GM13976 (cell line): ENCODE data around the gene UGT1A6.

Experiments
- DNase-seq: peaks from one replicate; pipeline ENCODE4 v3.0.0; 2012; ENCODE audit warnings: low spot score
- in situ Hi-C: fragments of 300-500 bp; cut with MboI; formaldehyde crosslinking; loops from one replicate; pipeline ENCODE4 v1.12.0; 2022; ENCODE audit warnings: low sequenced_read_pairs, mixed read lengths, inconsistent platforms; ENCODE audit not compliant: unreplicated experiment
- TF ChIP-seq, protein P1 (sequence below): IDR thresholded peaks from 2 replicates; pipeline ENCODE4 v1.5.1; 2012; ENCODE audit warnings: borderline replicate concordance, mild to moderate bottlenecking; ENCODE audit not compliant: insufficient read depth; ENCODE audit errors: extremely low read depth, missing control alignments, control extremely low read depth

The UGT1A6 gene

DNA sequence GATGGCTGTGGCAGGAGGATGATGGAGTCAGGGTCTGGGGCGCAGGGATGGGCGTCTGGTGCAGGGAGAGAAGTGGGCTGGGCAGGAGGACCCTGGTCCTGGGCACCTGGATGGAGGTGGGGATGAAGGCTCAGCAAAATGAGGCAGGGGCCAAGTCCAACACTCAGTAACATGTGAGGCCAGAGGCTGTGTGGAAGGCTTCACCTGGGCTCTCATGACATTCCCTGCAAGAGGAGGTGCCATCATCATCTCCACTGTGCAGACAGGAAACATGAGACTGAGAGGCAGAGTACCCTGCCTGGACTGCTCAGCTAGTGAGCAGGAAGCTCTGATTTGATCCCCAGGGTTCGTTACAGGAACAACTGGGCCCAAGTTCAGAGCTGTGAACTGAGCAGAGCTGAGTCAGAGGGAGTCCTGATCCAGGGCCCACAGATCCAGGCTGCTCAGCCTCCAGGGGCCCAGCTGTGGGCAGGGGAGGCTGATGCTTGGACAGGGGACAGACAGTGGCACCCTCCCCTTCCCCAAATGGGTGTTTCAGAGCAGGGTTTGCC lies 124.7 kb downstream of the UGT1A6 start:
- TF ChIP-seq, protein P1, sequence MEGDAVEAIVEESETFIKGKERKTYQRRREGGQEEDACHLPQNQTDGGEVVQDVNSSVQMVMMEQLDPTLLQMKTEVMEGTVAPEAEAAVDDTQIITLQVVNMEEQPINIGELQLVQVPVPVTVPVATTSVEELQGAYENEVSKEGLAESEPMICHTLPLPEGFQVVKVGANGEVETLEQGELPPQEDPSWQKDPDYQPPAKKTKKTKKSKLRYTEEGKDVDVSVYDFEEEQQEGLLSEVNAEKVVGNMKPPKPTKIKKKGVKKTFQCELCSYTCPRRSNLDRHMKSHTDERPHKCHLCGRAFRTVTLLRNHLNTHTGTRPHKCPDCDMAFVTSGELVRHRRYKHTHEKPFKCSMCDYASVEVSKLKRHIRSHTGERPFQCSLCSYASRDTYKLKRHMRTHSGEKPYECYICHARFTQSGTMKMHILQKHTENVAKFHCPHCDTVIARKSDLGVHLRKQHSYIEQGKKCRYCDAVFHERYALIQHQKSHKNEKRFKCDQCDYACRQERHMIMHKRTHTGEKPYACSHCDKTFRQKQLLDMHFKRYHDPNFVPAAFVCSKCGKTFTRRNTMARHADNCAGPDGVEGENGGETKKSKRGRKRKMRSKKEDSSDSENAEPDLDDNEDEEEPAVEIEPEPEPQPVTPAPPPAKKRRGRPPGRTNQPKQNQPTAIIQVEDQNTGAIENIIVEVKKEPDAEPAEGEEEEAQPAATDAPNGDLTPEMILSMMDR: no peak
- in situ Hi-C loops: no loop called here
- DNase-seq: no peak

DNA sequence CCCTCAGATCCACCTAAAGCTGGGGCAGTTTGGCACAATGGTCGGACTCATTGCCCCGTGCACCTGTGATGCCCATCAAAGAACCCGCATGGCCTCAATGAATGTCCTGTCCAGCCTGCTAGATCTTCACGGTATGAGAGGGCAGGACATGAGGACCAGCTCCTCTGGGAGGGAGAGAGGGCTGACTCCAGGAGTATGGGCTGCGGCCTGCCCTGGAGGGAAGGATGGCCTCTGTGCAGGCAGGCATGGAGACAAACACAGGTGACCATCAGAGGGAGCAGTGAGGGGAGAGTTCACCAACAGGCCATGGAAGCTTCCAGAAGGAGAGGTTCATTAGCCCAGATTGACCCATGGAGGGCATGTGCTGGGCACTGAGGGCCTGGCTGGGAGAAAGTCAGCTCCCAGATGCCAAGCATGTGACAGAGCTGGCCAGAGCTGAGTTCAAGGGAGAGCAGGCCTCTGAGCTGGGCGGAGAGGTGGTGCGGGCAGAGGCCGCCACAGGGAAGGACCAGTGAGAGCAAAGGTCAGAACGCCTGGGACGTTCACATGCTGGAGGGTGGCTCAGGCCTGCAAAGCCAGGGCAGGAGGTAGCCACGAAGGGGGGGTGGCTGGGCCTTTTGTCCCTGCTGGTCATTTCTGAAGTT lies 125.4 kb downstream of the UGT1A6 start:
- in situ Hi-C loops: no loop called here
- TF ChIP-seq, protein P1: no peak
- DNase-seq: no peak

DNA sequence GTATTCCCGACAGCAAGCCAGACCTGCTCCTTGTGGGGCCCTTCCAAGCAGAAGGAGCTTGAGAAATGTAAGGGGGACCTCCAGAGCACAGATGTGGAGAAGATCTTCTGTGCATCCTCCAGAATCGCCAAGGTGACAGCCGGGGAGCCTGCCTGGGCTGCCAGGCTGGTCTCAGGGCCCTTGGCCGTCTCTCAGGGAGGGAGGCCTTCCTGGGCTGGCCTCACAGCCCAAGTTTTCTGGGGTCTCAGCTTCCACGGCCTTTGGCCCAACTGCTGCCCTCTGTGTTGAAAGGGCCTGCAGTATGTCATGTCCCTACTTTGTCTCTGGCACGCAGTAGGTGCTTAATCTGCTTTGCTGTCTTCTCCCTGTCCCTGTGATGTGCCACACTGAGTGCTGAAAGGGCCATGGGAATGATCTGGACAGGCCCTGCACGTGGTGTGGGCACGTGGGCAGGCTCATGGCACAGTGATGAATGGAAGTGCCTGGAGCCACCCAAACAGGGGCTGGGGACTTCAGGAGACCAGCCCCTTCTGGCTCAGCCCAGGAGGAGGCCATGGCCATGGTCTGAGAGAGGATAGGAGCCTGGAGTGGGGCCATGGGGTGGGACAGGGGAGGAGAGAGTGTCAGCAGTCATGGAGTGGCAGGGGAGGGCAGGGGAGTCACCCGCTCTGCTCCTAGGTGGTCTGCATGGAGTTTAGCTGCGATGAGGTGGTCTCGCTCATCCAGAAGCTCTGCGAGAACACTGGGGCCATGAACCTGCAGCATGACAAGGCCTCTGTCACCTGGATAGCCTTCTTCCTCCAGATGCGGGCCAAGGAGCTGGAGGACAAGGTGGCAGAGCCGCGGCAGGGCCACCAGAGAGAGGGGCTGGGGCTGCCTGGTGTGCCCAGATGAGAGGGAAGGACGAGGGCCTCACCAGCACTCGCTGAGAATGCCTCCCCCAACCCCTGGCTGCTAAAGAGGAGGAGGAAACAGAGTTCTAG lies 126.2 kb downstream of the UGT1A6 start:
- in situ Hi-C loops: no loop called here
- no peak for DNase-seq

DNA sequence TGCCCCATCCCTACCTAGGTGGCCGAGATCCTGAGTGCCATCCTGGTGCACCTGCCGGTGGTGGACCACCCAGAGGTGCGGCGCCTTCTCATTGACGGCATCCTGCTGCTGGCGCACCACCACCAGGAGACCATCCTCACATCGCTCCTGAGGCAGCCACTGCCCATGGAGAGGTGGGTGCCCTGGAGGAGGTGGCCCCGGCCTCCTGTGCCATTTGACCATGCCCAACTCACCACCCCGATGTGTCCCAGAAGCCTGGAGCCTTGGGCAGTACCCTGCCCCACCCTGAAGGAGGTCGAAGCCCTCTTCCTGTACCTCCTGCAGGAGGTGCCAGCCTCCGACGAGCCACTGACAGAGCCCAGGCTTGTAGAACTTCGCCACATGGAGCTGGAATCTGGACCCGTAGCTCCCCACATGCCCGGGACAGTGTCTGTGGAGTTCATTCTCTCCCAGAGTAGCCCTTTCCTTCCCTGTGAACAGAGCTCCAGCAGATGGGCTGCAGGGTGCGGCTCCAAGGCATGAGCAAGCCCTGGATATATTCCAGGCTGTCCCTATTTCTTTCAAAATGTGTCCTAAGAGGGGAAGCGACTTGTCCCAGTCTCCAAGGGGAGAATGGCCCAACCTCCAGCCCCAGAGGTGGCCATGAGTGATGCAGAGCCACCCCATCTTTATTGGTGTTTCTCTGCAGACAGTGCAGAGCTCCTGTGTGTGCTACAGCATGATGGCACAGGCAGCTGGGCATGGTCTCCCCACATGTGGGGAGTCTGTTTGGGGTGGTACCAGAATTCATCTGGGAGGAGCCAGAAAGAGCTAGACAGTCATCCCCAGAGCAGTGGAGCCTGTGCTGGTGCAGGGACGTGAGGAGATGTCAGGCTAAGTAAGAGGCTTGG lies 127.4 kb downstream of the UGT1A6 start:
- no peak for DNase-seq
- TF ChIP-seq, protein P1: no peak
- in situ Hi-C loops: no loop called here

More for the DNA sequence above, 126.2 kb downstream of the UGT1A6 start:
- TF ChIP-seq, protein P1: no peak

DNA sequence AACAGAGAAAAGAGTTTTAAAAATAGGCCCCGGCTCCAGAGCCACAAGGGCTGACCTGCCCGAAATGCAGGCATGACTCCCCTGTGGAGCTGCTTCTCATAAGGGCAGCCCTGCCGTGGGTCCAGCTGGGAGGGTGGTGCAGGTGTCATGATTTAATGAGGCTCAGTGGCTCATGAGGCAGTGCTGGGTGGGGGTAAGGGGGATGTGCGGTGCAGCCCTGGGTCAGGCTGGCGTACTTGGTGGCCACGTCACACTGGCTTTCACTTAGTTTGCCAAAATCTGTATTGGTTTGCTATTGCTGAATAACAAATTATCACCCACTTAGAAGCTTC lies 128.1 kb downstream of the UGT1A6 start:
- in situ Hi-C loops: no loop called here
- TF ChIP-seq, protein P1: no peak
- DNase-seq: no peak

DNA sequence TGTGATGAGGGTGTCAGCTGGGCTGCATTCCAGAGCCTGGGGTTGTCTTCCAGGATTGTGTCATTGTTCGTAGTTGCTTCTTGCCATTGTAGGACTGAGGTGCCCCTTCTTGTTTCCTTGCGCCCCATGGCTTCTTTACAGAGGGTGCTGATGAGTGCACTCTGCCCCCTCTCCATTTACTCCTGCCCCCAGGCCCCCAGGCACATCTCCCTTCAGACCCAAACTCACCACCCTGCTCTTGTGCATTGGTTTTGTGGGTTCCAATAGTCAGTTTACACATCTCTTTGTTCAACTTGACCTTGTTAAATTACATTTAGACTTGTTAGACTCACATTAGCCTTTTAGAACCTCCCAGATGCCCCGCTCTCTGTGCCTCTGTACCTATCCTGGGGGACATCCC lies 128.5 kb downstream of the UGT1A6 start:
- TF ChIP-seq, protein P1: no peak
- in situ Hi-C loops: no loop called here

More for the DNA sequence above, 128.5 kb downstream of the UGT1A6 start:
- no peak for DNase-seq
